OCI-LY1 (cell line): ENCODE data around the gene DGCR8.

ENCODE experiments used
- EZH2 ChIP-seq: fragments of 200-600 bp; sonication (generic), shearing (Covaris generic); IDR thresholded peaks from 2 replicates; pipeline ENCODE4 v1.8.0; 2017; ENCODE audit warnings: borderline replicate concordance, mixed run types, mild to moderate bottlenecking, antibody characterized with exemption, low read length, moderate library complexity, mixed read lengths
- TF ChIP-seq, protein P1 (sequence below): fragments of 200-600 bp; sonication (generic), shearing (Covaris generic); IDR thresholded peaks from 2 replicates; pipeline ENCODE4 v1.5.1; 2017; ENCODE audit warnings: mild to moderate bottlenecking, antibody characterized with exemption, low read length, moderate library complexity, mixed read lengths

DNA sequence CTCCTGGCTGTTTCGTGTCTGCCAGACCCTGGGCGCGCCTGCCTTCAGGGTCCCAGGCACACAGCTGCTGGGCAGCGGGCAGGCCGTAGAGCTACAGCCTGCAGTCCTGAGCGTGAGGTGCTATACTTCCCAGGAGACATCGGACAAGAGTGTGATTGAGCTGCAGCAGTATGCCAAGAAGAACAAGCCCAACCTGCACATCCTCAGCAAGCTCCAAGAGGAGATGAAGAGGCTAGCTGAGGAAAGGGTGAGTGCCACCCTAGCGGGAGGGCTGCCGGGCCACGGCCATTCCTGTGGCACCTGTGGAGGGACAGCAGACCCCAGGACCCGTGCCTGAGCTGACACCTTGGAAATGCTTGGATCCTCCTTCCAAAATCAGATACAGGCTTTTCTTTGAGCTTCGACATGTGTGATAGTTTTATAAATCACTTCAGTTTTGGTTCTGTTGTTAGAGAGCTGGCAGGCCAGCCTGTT is 28.8 kb downstream of the DGCR8 start:
- no peak for TF ChIP-seq EZH2
- TF ChIP-seq, protein P1, sequence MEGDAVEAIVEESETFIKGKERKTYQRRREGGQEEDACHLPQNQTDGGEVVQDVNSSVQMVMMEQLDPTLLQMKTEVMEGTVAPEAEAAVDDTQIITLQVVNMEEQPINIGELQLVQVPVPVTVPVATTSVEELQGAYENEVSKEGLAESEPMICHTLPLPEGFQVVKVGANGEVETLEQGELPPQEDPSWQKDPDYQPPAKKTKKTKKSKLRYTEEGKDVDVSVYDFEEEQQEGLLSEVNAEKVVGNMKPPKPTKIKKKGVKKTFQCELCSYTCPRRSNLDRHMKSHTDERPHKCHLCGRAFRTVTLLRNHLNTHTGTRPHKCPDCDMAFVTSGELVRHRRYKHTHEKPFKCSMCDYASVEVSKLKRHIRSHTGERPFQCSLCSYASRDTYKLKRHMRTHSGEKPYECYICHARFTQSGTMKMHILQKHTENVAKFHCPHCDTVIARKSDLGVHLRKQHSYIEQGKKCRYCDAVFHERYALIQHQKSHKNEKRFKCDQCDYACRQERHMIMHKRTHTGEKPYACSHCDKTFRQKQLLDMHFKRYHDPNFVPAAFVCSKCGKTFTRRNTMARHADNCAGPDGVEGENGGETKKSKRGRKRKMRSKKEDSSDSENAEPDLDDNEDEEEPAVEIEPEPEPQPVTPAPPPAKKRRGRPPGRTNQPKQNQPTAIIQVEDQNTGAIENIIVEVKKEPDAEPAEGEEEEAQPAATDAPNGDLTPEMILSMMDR: no peak
